Epidermal melanocyte (primary cell): ENCODE data around the gene GADL1.

ENCODE experiments used
- DNase-seq: peaks from one replicate; pipeline ENCODE4 v3.0.0; 2011; ENCODE audit warnings: low spot score; ENCODE audit not compliant: insufficient read length

The GADL1 gene

GRCh38 chr3:30728143-30728542, 166.3 kb downstream of the GADL1 start:
- no peak for DNase-seq

- DNase-seq = no peak
These were observed 169.6 kb downstream of the GADL1 start for GRCh38 chr3:30724863-30725262.

GRCh38 chr3:30723211-30723610, 171.2 kb downstream of the GADL1 start:
- DNase-seq = no peak

GRCh38 chr3:30721314-30721634, 173.2 kb downstream of the GADL1 start:
- DNase-seq = no peak

- no peak for DNase-seq
These were observed 173.7 kb downstream of the GADL1 start for GRCh38 chr3:30720586-30721313.

- DNase-seq = no peak
These were observed 174.9 kb downstream of the GADL1 start for GRCh38 chr3:30719536-30719935.

- DNase-seq = no peak
These were observed 180.5 kb downstream of the GADL1 start for GRCh38 chr3:30713885-30714503.

- no peak for DNase-seq
These were observed 181.5 kb downstream of the GADL1 start for GRCh38 chr3:30712991-30713390.

- DNase-seq = no peak
These were observed 182.6 kb downstream of the GADL1 start for GRCh38 chr3:30711867-30712266.

- no peak for DNase-seq
These were observed 183.3 kb downstream of the GADL1 start for GRCh38 chr3:30711151-30711550.

GRCh38 chr3:30710017-30710416, 184.4 kb downstream of the GADL1 start:
- DNase-seq = no peak

- no peak for DNase-seq
These were observed 186.0 kb downstream of the GADL1 start for GRCh38 chr3:30708472-30708871.

GRCh38 chr3:30707825-30708224, 186.6 kb downstream of the GADL1 start:
- no peak for DNase-seq

GRCh38 chr3:30704931-30705890, 189.2 kb downstream of the GADL1 start:
- DNase-seq = no peak

- DNase-seq = no peak
These were observed 191.5 kb downstream of the GADL1 start for GRCh38 chr3:30702828-30703397.

- DNase-seq = no peak
These were observed 192.2 kb downstream of the GADL1 start for GRCh38 chr3:30702038-30702827.

- DNase-seq = no peak
These were observed 193.6 kb downstream of the GADL1 start for GRCh38 chr3:30700702-30701321.

GRCh38 chr3:30699927-30700326, 194.5 kb downstream of the GADL1 start:
- DNase-seq = no peak

GRCh38 chr3:30698549-30698948, 195.9 kb downstream of the GADL1 start:
- no peak for DNase-seq

GRCh38 chr3:30696896-30697295, 197.6 kb downstream of the GADL1 start:
- DNase-seq = no peak

- DNase-seq = no peak
These were observed 198.1 kb downstream of the GADL1 start for GRCh38 chr3:30696403-30696819.
